ENCODE results near the gene FAM177B.

Gene FAM177B

GRCh38 chr1:222704260-222704659 lies 32.7 kb upstream of the FAM177B start:
- no peak overlapping the region for H3K4me3 ChIP-seq
- no peak for TF ChIP-seq CTCF (IDR thresholded peaks at IDR 0.05)
- DNase-seq (ENCODE audit: low spot score), result no peak
- H3K27ac ChIP-seq, result no peak overlapping the region

- H3K27ac ChIP-seq, result no peak overlapping the region
- no peak for TF ChIP-seq CTCF (IDR thresholded peaks at IDR 0.05)
- DNase-seq (ENCODE audit: low spot score), result no peak
These were observed 30.2 kb upstream of the FAM177B start for GRCh38 chr1:222706815-222707214.

GRCh38 chr1:222709700-222710153 lies 27.3 kb upstream of the FAM177B start:
- no peak overlapping the region for H3K27ac ChIP-seq
- no peak for TF ChIP-seq CTCF (IDR thresholded peaks at IDR 0.05)
- no peak for DNase-seq (ENCODE audit: low spot score)
- no peak overlapping the region for H3K4me3 ChIP-seq

More at GRCh38 chr1:222706815-222707214, 30.2 kb upstream of the FAM177B start:
- no peak overlapping the region for H3K4me3 ChIP-seq

GRCh38 chr1:222711319-222712252 lies 25.4 kb upstream of the FAM177B start:
- DNase-seq (ENCODE audit: low spot score), result peak; percentile 81
- H3K27ac ChIP-seq, result peak overlapping the region; percentile 94 to 98
- TF ChIP-seq CTCF (IDR thresholded peaks at IDR 0.05), result no peak

GRCh38 chr1:222712253-222713090 lies 24.5 kb upstream of the FAM177B start, which contains the start of the genes AIDA and BROX:
Gene AIDA, minus strand, starts transcription at chr1:222712491. Its CDS starts 174 bp downstream, at chr1:222712317.
Gene BROX, plus strand, starts transcription at chr1:222712564. Its CDS starts 3,136 bp downstream, at chr1:222715700.
- Histone ChIP-seq H3K4me3 (peak within 1 kb of the TSS; percentile 83), H3K27ac (peak within 1 kb of the TSS; percentile 94 to 98)
- peak; percentile 96 for DNase-seq (ENCODE audit: low spot score)
- no peak for TF ChIP-seq CTCF (IDR thresholded peaks at IDR 0.05)

More at GRCh38 chr1:222711319-222712252, 25.4 kb upstream of the FAM177B start:
- peak overlapping the region; percentile 83 for H3K4me3 ChIP-seq

- TF ChIP-seq CTCF (IDR thresholded peaks at IDR 0.05), result no peak
- Histone ChIP-seq H3K27ac (peak overlapping the region; percentile 94 to 98), H3K4me3 (peak overlapping the region; percentile 83)
- DNase-seq (ENCODE audit: low spot score), result peak; percentile 96
These were observed 23.7 kb upstream of the FAM177B start for GRCh38 chr1:222713091-222713961.
